Muscle of back (tissue), 11 donors: Measurements from ENCODE around the gene CER1. TPM values are rescaled to one million over a fixed set of nuclear protein-coding genes. Genes with fewer than 3 reads are reported as not detected.
"Not testable (repeated sequence)": the region's sequence is repeated elsewhere in the genome, so short reads cannot be mapped to it uniquely, and the experiment has no call there.

Source experiments
- DNase-seq, 3 donors: peaks; one replicate each; pipeline versions ENCODE4 v3.0.0 to v3.0.0-alpha.2; 2013
- polyA plus RNA-seq, 10 donors: library from polyadenylated mRNA; unstranded; fragments of 120-200 nt; gene quantifications; one replicate each; pipeline ENCODE4 v1.2.1, GENCODE V29; 2013; ENCODE audit not compliant: insufficient read length in 10 of 10

The CER1 gene
- polyA plus RNA-seq, 10 donors, result 0.13 to 0.56 (median 0.30) TPM; not detected in 4

- no peak for DNase-seq
Observed at GRCh38 chr9:14719231-14719923, 3.2 kb downstream of the CER1 start.

DNA sequence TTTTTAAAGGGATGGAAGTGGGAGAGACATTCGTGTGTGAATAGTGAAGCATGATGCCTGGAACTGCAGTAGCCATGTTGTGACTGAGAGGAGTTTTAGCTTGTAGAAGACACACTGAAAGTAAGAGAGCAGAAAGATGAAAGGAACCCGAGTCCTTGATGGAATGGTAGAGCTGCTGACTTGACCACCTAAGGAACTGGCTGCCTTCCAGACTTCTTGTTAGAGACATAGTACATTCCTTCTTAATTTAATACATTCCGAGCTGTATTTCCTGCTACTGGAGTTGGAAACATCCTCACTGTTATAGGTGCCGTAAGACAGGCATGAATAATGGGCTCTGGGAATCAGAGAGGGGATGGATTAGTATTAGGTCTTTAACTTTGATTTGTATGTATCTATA is 7.4 kb downstream of the CER1 start:
- peak in 1 of 3 donors; percentile 7 for DNase-seq

DNA sequence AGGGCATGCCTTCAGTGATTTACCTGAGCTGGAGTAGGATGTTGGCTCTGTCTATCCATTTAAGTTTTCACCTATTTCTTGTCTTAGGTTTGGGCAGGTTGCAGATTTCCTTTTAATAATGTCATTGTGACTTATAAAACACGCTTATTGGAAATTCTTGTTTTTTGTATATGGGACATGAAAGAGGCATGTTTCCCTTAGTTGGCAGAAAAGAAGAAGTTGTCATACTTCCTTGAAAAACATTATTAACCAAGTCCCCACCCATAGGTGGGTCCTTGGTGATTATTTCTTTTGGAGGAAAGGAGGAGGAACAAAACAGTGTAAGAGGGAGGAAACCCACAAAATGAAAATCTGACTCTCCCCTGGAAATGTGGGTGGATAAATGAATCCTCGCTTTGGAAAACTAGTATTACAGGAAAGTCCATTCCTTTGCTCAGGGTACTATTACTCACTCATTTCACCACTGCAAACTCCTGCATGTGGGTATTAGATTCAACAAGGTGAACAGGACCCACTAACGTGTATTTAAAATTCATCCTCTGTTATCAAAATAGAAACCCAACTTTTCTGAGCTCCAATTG is 9.3 kb downstream of the CER1 start:
- no peak for DNase-seq

GRCh38 chr9:14710804-14711203 is 11.7 kb downstream of the CER1 start:
- DNase-seq, result peak in 1 of 3 donors; percentile 57

GRCh38 chr9:14706530-14707140 is 15.9 kb downstream of the CER1 start:
- DNase-seq, result no peak

- no peak for DNase-seq
Observed at GRCh38 chr9:14705079-14705478, 17.5 kb downstream of the CER1 start.

DNA sequence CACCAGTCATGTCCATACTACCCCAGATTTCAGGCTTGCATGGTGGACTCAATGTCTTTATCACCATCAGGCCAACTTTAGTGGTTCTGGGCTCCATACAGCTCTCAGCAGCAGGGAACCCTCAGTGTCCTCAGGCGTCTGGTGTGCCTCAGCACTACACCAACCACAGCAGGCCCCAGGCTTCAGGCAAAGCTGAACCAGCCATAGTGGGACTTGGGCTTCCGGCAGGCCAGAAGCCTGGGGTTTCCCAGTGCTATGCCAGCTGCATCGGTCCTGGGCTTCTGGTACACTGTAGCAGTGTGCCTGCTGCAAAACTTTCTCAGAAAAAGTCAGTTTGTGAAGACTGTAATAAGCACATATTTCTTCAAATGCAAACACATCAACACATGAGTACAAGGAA is 18.3 kb downstream of the CER1 start:
- DNase-seq, result no peak

- no peak for DNase-seq
Observed at GRCh38 chr9:14702200-14702720, 20.3 kb downstream of the CER1 start.

GRCh38 chr9:14693251-14693861 is 29.2 kb downstream of the CER1 start, which contains the start of gene ZDHHC21:
Gene ZDHHC21, minus strand, starts transcription at chr9:14693432. Its CDS starts 19,092 bp downstream, at chr9:14674340.
- peak; percentile 43 to 85 (median 71) for DNase-seq

DNA sequence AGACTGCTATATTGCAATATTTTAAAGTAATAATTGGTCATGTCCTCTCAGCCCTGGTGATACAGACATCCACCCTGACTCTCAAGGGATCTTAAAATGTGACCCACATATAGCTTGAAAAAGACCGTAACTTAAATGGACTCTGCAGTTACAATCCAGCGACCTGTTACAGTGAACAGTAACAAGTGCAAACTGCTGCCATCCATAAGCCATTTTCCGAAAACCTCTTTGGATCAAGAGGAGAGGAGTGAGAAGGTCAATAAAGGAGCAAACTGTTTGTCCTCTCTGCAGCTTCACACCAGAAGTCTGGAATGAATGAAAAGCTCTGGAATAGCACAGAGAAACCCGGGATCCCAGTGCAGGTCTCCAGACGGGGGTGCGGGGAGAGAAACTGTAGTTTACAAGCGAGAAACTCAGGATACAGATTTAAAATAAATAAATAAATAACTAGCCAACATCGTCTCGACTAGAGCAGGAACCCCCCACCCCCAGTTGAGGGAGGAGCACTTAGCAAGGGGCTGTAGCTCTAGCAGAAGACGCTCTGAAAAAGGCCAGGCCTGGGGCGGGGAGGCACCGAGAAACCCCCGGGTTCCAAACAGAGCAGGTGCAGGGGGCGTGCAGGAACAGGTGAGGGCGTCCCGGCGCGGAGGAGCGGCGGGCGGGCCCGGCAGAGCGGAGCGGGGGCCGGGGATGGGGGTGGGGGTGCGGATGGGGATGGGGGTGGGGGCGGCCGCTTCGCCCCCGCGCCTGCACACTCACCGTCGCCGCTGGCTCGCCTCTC is 29.9 kb downstream of the CER1 start:
- DNase-seq, result peak; percentile 21 to 80 (median 52)

DNA sequence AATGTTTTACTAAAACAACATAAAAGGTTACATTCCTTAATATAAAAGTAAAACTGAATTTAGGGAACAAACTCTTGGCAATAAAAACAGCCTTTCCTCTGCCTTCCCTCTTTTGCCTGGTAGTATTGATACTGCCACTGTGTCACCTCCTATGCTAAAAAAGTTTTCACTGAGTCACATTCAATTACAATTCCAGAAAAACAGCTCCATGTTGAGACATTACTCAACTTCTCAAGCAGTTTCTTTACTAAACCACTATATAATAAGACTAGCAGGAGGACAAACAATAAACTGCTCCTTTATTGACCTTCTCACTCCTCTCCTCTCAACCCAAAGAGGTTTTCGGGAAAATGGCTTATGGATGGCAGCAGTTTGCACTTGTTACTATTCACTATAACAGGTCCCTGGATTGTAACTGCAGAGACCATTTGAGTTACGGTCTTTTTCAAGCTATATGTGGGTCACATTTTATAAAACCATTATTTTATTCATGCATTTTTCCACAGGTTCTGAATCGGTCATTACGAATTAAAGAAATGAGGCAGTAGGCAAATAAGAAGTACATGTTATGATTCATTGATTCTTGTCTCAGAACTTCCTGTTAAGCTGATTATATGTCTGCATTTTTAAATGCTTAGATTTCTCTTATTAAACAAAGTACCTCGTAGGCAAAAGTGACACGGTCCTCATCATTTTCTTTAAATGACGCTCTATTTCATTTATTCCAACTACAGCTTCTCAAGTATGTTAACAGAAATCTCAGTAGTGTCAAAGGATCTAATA is 31.4 kb downstream of the CER1 start:
- no peak for DNase-seq

- peak in 1 of 3 donors; percentile 74 for DNase-seq
Observed at GRCh38 chr9:14687042-14687719, 35.4 kb downstream of the CER1 start.

DNA sequence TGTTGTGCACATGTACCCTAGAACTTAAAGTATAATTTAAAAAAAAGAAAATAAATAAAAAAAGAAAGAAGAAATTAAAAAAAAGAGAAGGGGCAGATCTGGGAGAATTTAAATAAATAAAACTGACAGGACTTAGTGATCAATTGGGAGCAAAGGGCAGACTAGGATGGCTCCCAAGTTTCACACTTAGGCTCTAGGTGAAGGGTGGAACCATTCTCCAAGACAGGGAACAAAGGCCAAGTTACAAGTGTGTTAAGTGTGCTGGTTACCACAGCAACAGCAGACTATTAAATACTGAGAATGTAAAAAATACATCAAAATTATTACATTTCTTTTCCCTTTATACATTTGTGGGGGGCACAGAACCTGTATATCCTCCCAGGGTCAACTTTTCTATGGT is 36.4 kb downstream of the CER1 start:
- DNase-seq, result no peak

DNA sequence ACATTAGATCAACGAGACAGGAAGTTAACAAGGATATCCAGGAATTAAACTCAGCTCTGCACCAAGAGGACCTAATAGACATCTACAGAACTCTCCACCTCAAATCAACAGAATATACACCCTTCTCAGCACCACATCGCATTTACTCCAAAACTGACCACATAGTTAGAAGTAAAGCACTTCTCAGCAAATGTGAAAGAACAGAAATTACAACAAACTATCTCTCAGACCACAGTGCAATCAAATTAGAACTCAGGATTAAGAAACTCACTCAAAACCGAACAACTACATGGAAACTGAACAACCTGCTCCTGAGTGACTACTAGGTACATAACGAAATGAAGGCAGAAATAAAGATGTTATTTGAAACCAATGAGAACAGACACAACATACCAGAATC is 39.9 kb downstream of the CER1 start:
- not testable (repeated sequence) for DNase-seq

DNA sequence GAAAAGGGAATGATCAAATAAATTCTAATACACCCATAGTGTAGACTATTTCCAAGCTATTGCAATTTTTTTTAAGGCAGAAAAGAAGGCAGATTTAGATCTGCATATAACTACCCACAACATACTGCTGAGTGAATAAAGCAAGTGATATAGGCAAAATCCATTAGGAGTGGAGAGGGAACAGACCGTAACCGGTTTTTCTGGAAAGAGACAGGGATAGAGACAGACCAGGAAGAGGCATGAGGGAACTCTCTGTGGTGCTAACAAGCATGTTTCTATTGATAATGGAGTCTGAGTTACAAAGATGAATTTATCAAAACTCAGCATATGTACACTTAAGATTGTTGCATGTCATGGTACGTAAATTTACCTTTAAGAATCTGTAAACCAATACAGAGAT is 43.8 kb downstream of the CER1 start:
- no peak for DNase-seq

DNA sequence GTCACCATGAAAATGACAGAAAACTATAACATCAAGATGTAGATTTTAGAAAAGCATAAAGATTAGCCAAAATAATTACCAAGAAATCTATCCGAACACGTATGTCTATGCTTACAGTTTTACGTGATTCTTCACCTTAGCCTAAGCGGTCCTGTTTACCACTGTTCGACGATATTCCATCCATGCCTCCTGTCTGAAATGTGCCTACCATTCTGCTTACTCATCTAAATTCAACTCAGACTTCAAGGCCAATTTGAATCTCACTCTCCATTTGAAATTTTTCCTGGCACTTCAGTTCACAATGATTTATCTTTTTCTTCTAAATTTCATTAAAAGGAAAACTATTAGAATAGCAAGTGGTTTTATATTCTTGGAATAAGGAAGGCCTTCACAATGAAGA is 44.7 kb downstream of the CER1 start:
- no peak for DNase-seq

DNA sequence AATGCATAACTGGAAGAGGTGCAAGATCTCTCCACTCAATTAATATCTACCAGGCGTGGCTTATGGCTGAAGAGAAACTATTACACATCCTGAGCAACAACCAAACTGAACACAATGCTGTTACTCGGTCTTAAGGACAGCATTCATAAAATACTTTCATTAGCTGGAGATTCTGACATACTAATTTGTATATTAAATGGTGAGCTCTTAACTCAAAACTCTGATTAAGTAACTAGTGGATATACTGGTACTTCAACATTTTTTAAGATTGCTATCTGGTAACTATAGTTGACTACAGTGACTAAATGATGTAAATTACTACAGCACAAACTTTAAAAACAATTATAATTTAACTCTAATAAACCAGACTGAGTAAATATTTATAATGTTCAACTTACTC is 45.1 kb downstream of the CER1 start:
- no peak for DNase-seq

DNA sequence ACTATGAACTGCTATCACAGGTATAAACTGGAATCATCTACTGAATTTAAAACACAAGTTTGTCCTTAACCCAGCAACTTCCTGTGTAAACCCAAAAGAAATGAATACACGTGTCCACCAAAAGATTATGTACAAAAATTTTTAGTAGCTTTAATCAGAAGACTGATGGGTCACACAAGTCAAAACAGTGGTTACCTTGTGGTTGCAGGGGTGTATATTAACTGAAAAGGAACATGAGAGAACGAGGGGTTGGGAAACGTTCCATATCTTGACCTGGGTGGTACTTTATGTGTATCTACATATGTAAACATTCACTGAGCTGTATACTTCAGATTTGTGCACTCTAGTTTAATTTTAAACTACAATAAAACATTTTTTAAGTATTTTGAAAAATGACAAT is 47.9 kb downstream of the CER1 start:
- DNase-seq, result no peak

DNA sequence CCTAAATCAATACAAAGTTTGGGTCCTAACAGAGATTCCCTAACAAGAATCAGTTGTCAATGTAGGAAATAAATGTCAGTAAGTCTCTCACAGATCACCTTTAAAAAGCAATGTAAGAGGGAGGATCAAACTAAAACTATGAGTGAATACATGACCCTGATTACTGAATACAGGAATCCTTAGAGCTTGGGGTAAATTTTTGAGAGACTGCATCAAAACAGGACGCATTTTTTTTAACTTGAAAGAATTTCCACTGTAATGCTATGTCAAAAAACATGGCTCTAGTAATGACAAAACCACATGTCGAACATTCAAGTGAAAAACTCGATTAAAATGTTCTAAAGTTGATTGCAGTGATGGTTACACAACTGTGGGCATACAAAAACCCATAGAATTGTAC is 51.2 kb downstream of the CER1 start:
- no peak for DNase-seq

GRCh38 chr9:14670718-14671117 is 51.8 kb downstream of the CER1 start:
- DNase-seq, result no peak
